Stimulated activated CD4-positive, alpha-beta T cell treated with anti-CD3 and anti-CD28 coated beads, Interleukin-15, amount 100 ng/mL, for 48 hours (primary cell): Measurements from ENCODE around the gene BBS1.
"Not testable (repeated sequence)": the region's sequence is repeated elsewhere in the genome, so short reads cannot be mapped to it uniquely, and the experiment has no call there.

Experiments
- DNase-seq, 2 donors: peaks; one replicate each; pipeline ENCODE4 v3.0.0-alpha.2; 2020; ENCODE audit warnings: low read depth in 2 of 2

BBS1 gene

GRCh38 chr11:66524304-66525040, 14.0 kb downstream of the BBS1 start:
- DNase-seq: no peak

GRCh38 chr11:66529069-66529468, 18.6 kb downstream of the BBS1 start:
- no peak for DNase-seq

- DNase-seq: no peak
Measured at GRCh38 chr11:66529655-66530054, 19.2 kb downstream of the BBS1 start.

GRCh38 chr11:66530927-66531709, 20.7 kb downstream of the BBS1 start:
- no peak for DNase-seq

- no peak for DNase-seq
Measured at GRCh38 chr11:66531841-66532240, 21.4 kb downstream of the BBS1 start.

GRCh38 chr11:66532784-66533183, 22.3 kb downstream of the BBS1 start:
- no peak for DNase-seq

- no peak for DNase-seq
Measured at GRCh38 chr11:66539170-66539869, 28.9 kb downstream of the BBS1 start.

GRCh38 chr11:66539870-66540213, 29.4 kb downstream of the BBS1 start:
- DNase-seq: no peak

GRCh38 chr11:66540598-66540997, 30.2 kb downstream of the BBS1 start:
- DNase-seq: not testable (repeated sequence)

- DNase-seq: no peak
Measured at GRCh38 chr11:66541892-66542291, 31.5 kb downstream of the BBS1 start.

- no peak for DNase-seq
Measured at GRCh38 chr11:66542362-66542761, 31.9 kb downstream of the BBS1 start.

- DNase-seq: peak in 1 of 2 donors; percentile 25
Measured at GRCh38 chr11:66543263-66544107, 33.0 kb downstream of the BBS1 start.

GRCh38 chr11:66544952-66545351, 34.5 kb downstream of the BBS1 start:
- DNase-seq: not testable (repeated sequence)

GRCh38 chr11:66545701-66546367, 35.4 kb downstream of the BBS1 start, which contains the start of gene ZDHHC24:
Gene ZDHHC24 (minus strand): TSS chr11:66546048. CDS start chr11:66546003, 45 bp downstream.
- DNase-seq: peak; percentile 82 to 89

- no peak for DNase-seq
Measured at GRCh38 chr11:66546368-66546965, 36.0 kb downstream of the BBS1 start, which contains the start of gene ACTN3. Gene ACTN3 (plus strand): TSS chr11:66546903. CDS start chr11:66546938, 35 bp downstream.

GRCh38 chr11:66546966-66547661, 36.7 kb downstream of the BBS1 start:
- DNase-seq: no peak

- no peak for DNase-seq
Measured at GRCh38 chr11:66547662-66548009, 37.2 kb downstream of the BBS1 start.

GRCh38 chr11:66548041-66548440, 37.6 kb downstream of the BBS1 start:
- DNase-seq: no peak

- DNase-seq: no peak
Measured at GRCh38 chr11:66548774-66549630, 38.6 kb downstream of the BBS1 start.
